Endothelial cell of umbilical vein (primary cell): ENCODE measurements around the gene SLC38A11. TPM values are rescaled to one million over a fixed set of nuclear protein-coding genes. Genes with fewer than 3 reads are reported as not detected.

Source experiments
- BruUV-seq: library from RNA; stranded (reverse); fragments of 400-500 nt; replicated peaks from 2 replicates; lab custom pipeline; 2021; lab: Mats Ljungman, UMichigan
- CTCF ChIA-PET: fragments of 300-600, 350-600 bp; sonication (Branson Sonifier 250); formaldehyde crosslinking; loops from one replicate; lab custom pipeline; 2021; ENCODE audit warnings: antibody characterized with exemption, inconsistent platforms; lab: Charles Lee
- POLR2A ChIA-PET: fragments of 300-600, 350-600 bp; sonication (Branson Sonifier 250); formaldehyde crosslinking; loops from one replicate; lab custom pipeline; 2021; ENCODE audit warnings: antibody characterized with exemption, inconsistent platforms; lab: Charles Lee
- DNase-seq: peaks from one replicate; pipeline ENCODE4 v3.0.0-alpha.2; 2011; ENCODE audit warnings: low read depth, low spot score
- FAIRE-seq: peaks from 2 replicates; lab custom pipeline; 2011; peaks lifted over from hg19 to GRCh38; lab: Jason Lieb, UNC
- H2AFZ ChIP-seq: 2 replicates; pipeline ENCODE4 v1.6.0; 2012; ENCODE audit warnings: low read depth, low read length, control low read depth, inconsistent platforms
- H3K27ac ChIP-seq: 2 replicates; pipeline ENCODE4 v1.5.1; 2011; ENCODE audit warnings: low read depth, mild to moderate bottlenecking, control low read depth, low read length, moderate library complexity; ENCODE audit not compliant: insufficient read depth
- H3K27me3 ChIP-seq, 2 experiments: 2 replicates each; pipeline versions ENCODE4 v1.6.0 to v1.6.1; 2011; ENCODE audit warnings: low read length in 2 of 2, mixed read lengths in 1 of 2; ENCODE audit not compliant: control insufficient read depth in 2 of 2, insufficient read depth in 2 of 2
- H3K36me3 ChIP-seq, 2 experiments: 2 replicates in 1 of 2; 3 replicates in 1 of 2; pipeline ENCODE4 v1.5.1; 2011; ENCODE audit warnings: low read length in 2 of 2, mild to moderate bottlenecking in 1 of 2, moderate library complexity in 1 of 2; ENCODE audit not compliant: control insufficient read depth in 2 of 2, insufficient read depth in 2 of 2; ENCODE audit errors: extremely low read depth in 1 of 2
- H3K4me1 ChIP-seq: 3 replicates; pipeline ENCODE4 v1.5.1; 2011; ENCODE audit warnings: mild to moderate bottlenecking, low read length; ENCODE audit not compliant: control insufficient read depth, insufficient read depth; ENCODE audit errors: extremely low read depth
- H3K4me2 ChIP-seq: 2 replicates; pipeline ENCODE4 v1.6.1; 2011; ENCODE audit warnings: low read length, control low read depth, mixed read lengths; ENCODE audit not compliant: insufficient read depth
- H3K4me3 ChIP-seq, 3 experiments: fragments of 200-600 bp in 1 of 3; sonication (generic), shearing (Covaris generic) in 1 of 3; replicated peaks in 1 of 3; 2 replicates each; pipeline ENCODE4 v1.5.1; 2011 to 2016; ENCODE audit warnings: control low read depth in 3 of 3, low read length in 3 of 3, mild to moderate bottlenecking in 2 of 3, inconsistent platforms in 1 of 3, low read depth in 1 of 3, moderate library complexity in 1 of 3; ENCODE audit not compliant: insufficient read depth in 1 of 3
- H3K79me2 ChIP-seq: 2 replicates; pipeline ENCODE4 v1.6.0; 2012; ENCODE audit warnings: low read length, inconsistent platforms; ENCODE audit not compliant: control insufficient read depth, insufficient read depth
- H3K9ac ChIP-seq: replicated peaks from 2 replicates; pipeline ENCODE3; 2011; ENCODE audit warnings: low read length, control low read depth; ENCODE audit not compliant: insufficient read depth; ENCODE audit errors: extremely low read depth
- H3K9me1 ChIP-seq: replicated peaks from 3 replicates; pipeline ENCODE4 v1.6.0; 2011; ENCODE audit warnings: mild to moderate bottlenecking, low read length; ENCODE audit not compliant: control insufficient read depth, insufficient read depth; ENCODE audit errors: extremely low read depth
- H3K9me3 ChIP-seq: replicated peaks from 2 replicates; pipeline ENCODE4 v1.5.1; 2012; ENCODE audit warnings: low read length, inconsistent platforms; ENCODE audit not compliant: control insufficient read depth, insufficient read depth
- H4K20me1 ChIP-seq: replicated peaks from 2 replicates; pipeline ENCODE3; 2011; ENCODE audit warnings: mild to moderate bottlenecking, low read length; ENCODE audit not compliant: control insufficient read depth, insufficient read depth; ENCODE audit errors: extremely low read depth
- EZH2 ChIP-seq: IDR thresholded peaks from 2 replicates; pipeline ENCODE4 v1.6.1; 2012; ENCODE audit warnings: borderline replicate concordance, low read depth, mild to moderate bottlenecking, moderate library complexity, low read length, inconsistent platforms; ENCODE audit not compliant: severe bottlenecking
- FOS ChIP-seq: IDR thresholded peaks from 2 replicates; pipeline ENCODE4 v1.6.1; 2011; ENCODE audit warnings: mild to moderate bottlenecking, low read length, moderate library complexity, borderline replicate concordance; ENCODE audit not compliant: insufficient read depth
- GATA2 ChIP-seq: IDR thresholded peaks from 2 replicates; pipeline ENCODE4 v1.7.0; 2011; ENCODE audit warnings: low read depth, mild to moderate bottlenecking, moderate library complexity, mixed read lengths, low read length; ENCODE audit not compliant: insufficient read length, insufficient read depth
- JUN ChIP-seq: IDR thresholded peaks from 2 replicates; pipeline ENCODE4 v1.6.1; 2011; ENCODE audit warnings: borderline replicate concordance, low read depth; ENCODE audit not compliant: insufficient read length, insufficient read depth
- MYC ChIP-seq: IDR thresholded peaks from one replicate; pipeline ENCODE4 v1.6.1; 2011; ENCODE audit warnings: mild to moderate bottlenecking, low read depth, low read length
- POLR2A ChIP-seq: IDR thresholded peaks from 2 replicates; pipeline ENCODE4 v1.6.1; 2012; ENCODE audit warnings: low read depth, mild to moderate bottlenecking, control low read depth, low read length
- POLR2AphosphoS5 ChIP-seq: IDR thresholded peaks from 2 replicates; pipeline ENCODE4 v1.6.1; 2012; ENCODE audit warnings: low read depth, mild to moderate bottlenecking, control low read depth, low read length, moderate library complexity; ENCODE audit not compliant: insufficient read depth
- dilution Hi-C: fragments of 300-500 bp; cut with MboI; formaldehyde crosslinking; loops from one replicate; pipeline ENCODE4 v1.15.0; 2019; ENCODE audit warnings: low sequenced_read_pairs; ENCODE audit not compliant: extremely low pct_ligation_motif_present
- intact Hi-C: fragments of 100-400 bp; cut with micrococcal nuclease; formaldehyde crosslinking; loops from one replicate; pipeline ENCODE4 v1.10.0; 2022
- polyA plus RNA-seq, 4 experiments: library from polyadenylated mRNA; depleted of rRNA in 3 of 4; stranded (reverse) in 3 of 4; unstranded in 1 of 4; fragments of >200 nt; gene quantifications; 2 replicates each; pipeline versions ENCODE4 v1.2.1 to v1.2.3, GENCODE V29; 2011 to 2012; ENCODE audit warnings: missing spikeins in 1 of 4
- total RNA-seq: library from RNA; stranded (reverse); gene quantifications from 2 replicates; pipeline ENCODE4 v1.2.3, GENCODE V29; 2021
- TF ChIP-seq, protein P1 (sequence below): IDR thresholded peaks from 2 replicates; pipeline ENCODE4 v1.6.1; 2011; ENCODE audit not compliant: insufficient read depth, insufficient read length
- TF ChIP-seq, protein P2 (sequence below), 2 donors: IDR thresholded peaks; 1 replicate in 1 of 2; 2 replicates in 1 of 2; pipeline ENCODE4 v1.5.1; 2011; ENCODE audit warnings: low read length in 2 of 2, mild to moderate bottlenecking in 2 of 2, moderate library complexity in 2 of 2, control low read depth in 1 of 2, inconsistent platforms in 1 of 2, low read depth in 1 of 2; ENCODE audit not compliant: insufficient read depth in 1 of 2; ENCODE audit errors: extremely low read depth in 1 of 2

SLC38A11 gene
- total and polyA plus RNA-seq, 2 donors (not counting 3 experiments of a cell fraction or from before 2014, with no cell fraction given) = not detected

DNA sequence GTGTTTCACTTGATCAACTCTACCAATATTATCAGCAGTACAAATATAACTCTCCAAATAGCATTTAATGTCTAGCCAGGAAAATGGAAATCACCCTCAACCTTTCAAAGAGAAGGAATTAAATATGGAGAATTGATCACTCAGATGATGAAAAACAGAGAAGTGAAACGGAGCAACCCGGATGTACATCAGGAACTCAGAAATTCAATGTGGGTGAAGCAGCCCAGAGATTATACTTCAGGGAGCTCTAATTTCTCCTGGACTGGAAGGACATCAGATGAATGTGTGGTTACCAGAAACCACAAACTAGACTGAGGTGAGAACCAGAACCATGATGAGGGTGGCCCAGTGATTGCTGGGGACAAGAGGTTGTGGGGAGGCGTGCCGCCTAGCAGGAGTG lies 78.2 kb downstream of the SLC38A11 start:
- H4K20me1 ChIP-seq = no peaks in the 10 kb centered on the region
- H3K27me3 ChIP-seq = no peaks in the 10 kb centered on the region
- H3K9me3 ChIP-seq = no peaks in the 10 kb centered on the region
- FAIRE-seq = no peak
- H2AFZ ChIP-seq = no peak overlapping the region
- dilution Hi-C loops = no loop called here
- no peak overlapping the region for H3K4me2 ChIP-seq
- DNase-seq = no peak
- H3K79me2 ChIP-seq = no peaks in the 10 kb centered on the region
- H3K4me1 ChIP-seq = no peaks in the 10 kb centered on the region
- no peak overlapping the region for H3K4me3 ChIP-seq
- ChIA-PET CTCF (interaction anchor here (1.1 to 1.2 kb wide), 2 partner anchors 19 to 35 kb away, joined by 3 read pairs; partner anchors contain the start of gene COBLL1), POLR2A (no interaction called here)
- H3K9me1 ChIP-seq = no peaks in the 10 kb centered on the region
- no peaks in the 10 kb centered on the region for H3K36me3 ChIP-seq
- H3K27ac ChIP-seq = no peak overlapping the region
- TF ChIP-seq JUN = no peak
- no peak for TF ChIP-seq MYC
- TF ChIP-seq POLR2AphosphoS5 = no peak
- TF ChIP-seq, protein P1, sequence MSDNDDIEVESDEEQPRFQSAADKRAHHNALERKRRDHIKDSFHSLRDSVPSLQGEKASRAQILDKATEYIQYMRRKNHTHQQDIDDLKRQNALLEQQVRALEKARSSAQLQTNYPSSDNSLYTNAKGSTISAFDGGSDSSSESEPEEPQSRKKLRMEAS = no peak
- TF ChIP-seq, protein P2, sequence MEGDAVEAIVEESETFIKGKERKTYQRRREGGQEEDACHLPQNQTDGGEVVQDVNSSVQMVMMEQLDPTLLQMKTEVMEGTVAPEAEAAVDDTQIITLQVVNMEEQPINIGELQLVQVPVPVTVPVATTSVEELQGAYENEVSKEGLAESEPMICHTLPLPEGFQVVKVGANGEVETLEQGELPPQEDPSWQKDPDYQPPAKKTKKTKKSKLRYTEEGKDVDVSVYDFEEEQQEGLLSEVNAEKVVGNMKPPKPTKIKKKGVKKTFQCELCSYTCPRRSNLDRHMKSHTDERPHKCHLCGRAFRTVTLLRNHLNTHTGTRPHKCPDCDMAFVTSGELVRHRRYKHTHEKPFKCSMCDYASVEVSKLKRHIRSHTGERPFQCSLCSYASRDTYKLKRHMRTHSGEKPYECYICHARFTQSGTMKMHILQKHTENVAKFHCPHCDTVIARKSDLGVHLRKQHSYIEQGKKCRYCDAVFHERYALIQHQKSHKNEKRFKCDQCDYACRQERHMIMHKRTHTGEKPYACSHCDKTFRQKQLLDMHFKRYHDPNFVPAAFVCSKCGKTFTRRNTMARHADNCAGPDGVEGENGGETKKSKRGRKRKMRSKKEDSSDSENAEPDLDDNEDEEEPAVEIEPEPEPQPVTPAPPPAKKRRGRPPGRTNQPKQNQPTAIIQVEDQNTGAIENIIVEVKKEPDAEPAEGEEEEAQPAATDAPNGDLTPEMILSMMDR (IDR thresholded peaks at IDR 0.05; ENCODE audit: extremely low read depth in 1 of 2, insufficient read depth in 1 of 2, low read depth in 1 of 2, low read length in 2 of 2) = no peak
- TF ChIP-seq GATA2 = no peak
- TF ChIP-seq FOS = no peak
- TF ChIP-seq EZH2 = no peak
- no peak for TF ChIP-seq POLR2A
- BruUV-seq = no TSS peak
- H3K9ac ChIP-seq = no peak overlapping the region
- intact Hi-C loops = no loop called here
